Neuronal stem cell (in vitro differentiated cells): ENCODE data around the gene NKAPD1. TPM values are rescaled to one million over a fixed set of nuclear protein-coding genes. Genes with fewer than 3 reads are reported as not detected.

Experiments
- small RNA-seq: library from polyadenylated mRNA; stranded (forward); fragments of <200 nt; extraction: miRNeasy Mini kit (QIAGEN cat#:217004); gene quantifications from one replicate; pipeline ENCODE3, GENCODE V24; 2013; ENCODE audit not compliant: insufficient read depth

NKAPD1 gene

Small RNAs within 50 kb of the gene (small RNA-seq; reads per million reads assigned to genes)
- gene AP000907.3 (not detected), gene RNU6-893P (not detected)
